GM23338 (cell line): ENCODE data around the gene CRMP1. TPM values are rescaled to one million over a fixed set of nuclear protein-coding genes. Genes with fewer than 3 reads are reported as not detected.

Experiments used
- ATAC-seq: fragments of 200-7000 bp; cut with Tn5 transposase; 3 replicates; pipeline ENCODE4 v1.9.1; 2020
- DNase-seq: peaks from one replicate; pipeline ENCODE4 v3.0.0-alpha.2; 2015; ENCODE audit warnings: low spot score
- H2AFZ ChIP-seq: fragments of 200-600 bp; sonication (generic); 2 replicates; pipeline ENCODE4 v1.8.0; 2016; ENCODE audit warnings: antibody characterized with exemption, mild to moderate bottlenecking, moderate library complexity
- H3F3A ChIP-seq: fragments of 200-600 bp; sonication (generic); replicated peaks from 2 replicates; pipeline ENCODE4 v1.8.0; 2017; ENCODE audit warnings: antibody characterized with exemption, mixed run types, low read depth
- H3K27ac ChIP-seq: fragments of 200-600 bp; sonication (generic); 2 replicates; pipeline ENCODE4 v1.6.1; 2016; ENCODE audit warnings: low read depth
- H3K27me3 ChIP-seq: fragments of 200-600 bp; sonication (generic); 2 replicates; pipeline ENCODE4 v1.8.0; 2016; ENCODE audit warnings: mild to moderate bottlenecking, mixed run types, moderate library complexity; ENCODE audit not compliant: insufficient read depth
- H3K36me3 ChIP-seq: fragments of 200-600 bp; sonication (generic); 2 replicates; pipeline ENCODE4 v1.8.0; 2016; ENCODE audit warnings: mild to moderate bottlenecking; ENCODE audit not compliant: insufficient read depth
- H3K4me1 ChIP-seq: fragments of 200-600 bp; sonication (generic); 2 replicates; pipeline ENCODE4 v1.8.0; 2016; ENCODE audit warnings: mild to moderate bottlenecking, moderate library complexity; ENCODE audit not compliant: insufficient read depth
- H3K4me2 ChIP-seq: fragments of 200-600 bp; sonication (generic); 2 replicates; pipeline ENCODE4 v1.7.1; 2017; ENCODE audit warnings: mixed run types
- H3K4me3 ChIP-seq: fragments of 200-600 bp; sonication (generic); 2 replicates; pipeline ENCODE4 v1.6.1; 2016; ENCODE audit warnings: mixed run types
- H3K79me2 ChIP-seq: fragments of 200-600 bp; sonication (generic); replicated peaks from 2 replicates; pipeline ENCODE4 v1.8.0; 2017; ENCODE audit warnings: mild to moderate bottlenecking; ENCODE audit not compliant: insufficient read depth
- H3K9me2 ChIP-seq: fragments of 200-600 bp; sonication (generic); 2 replicates; pipeline ENCODE4 v1.8.0; 2017; ENCODE audit not compliant: insufficient read depth
- H4K20me1 ChIP-seq: fragments of 200-600 bp; sonication (generic); replicated peaks from 2 replicates; pipeline ENCODE4 v1.8.0; 2017; ENCODE audit warnings: mild to moderate bottlenecking; ENCODE audit not compliant: insufficient read depth
- H3K27ac Mint-ChIP-seq: 2 replicates; pipeline ENCODE4 v1.8.0; 2020; ENCODE audit warnings: inconsistent platforms, mild to moderate bottlenecking, moderate library complexity, mixed read lengths
- H3K27me3 Mint-ChIP-seq: 3 replicates; pipeline ENCODE4 v1.8.0; 2022; ENCODE audit warnings: low read depth, mild to moderate bottlenecking, moderate library complexity, mixed read lengths, inconsistent platforms; ENCODE audit not compliant: insufficient read depth, poor library complexity
- H3K36me3 Mint-ChIP-seq: 3 replicates; pipeline ENCODE4 v1.8.0; 2021; ENCODE audit warnings: low read depth, mild to moderate bottlenecking, inconsistent platforms, moderate library complexity, mixed read lengths
- H3K4me1 Mint-ChIP-seq: 3 replicates; pipeline ENCODE4 v1.8.0; 2020; ENCODE audit warnings: mild to moderate bottlenecking, inconsistent platforms, mixed read lengths
- H3K4me3 Mint-ChIP-seq: 3 replicates; pipeline ENCODE4 v1.8.0; 2021; ENCODE audit warnings: moderate library complexity, mild to moderate bottlenecking, inconsistent platforms, mixed read lengths
- H3K9me3 Mint-ChIP-seq: 3 replicates; pipeline ENCODE4 v1.8.0; 2020; ENCODE audit warnings: moderate library complexity, mild to moderate bottlenecking, inconsistent platforms, mixed read lengths
- EZH2 ChIP-seq: fragments of 200-600 bp; sonication (generic); IDR thresholded peaks from one replicate; pipeline ENCODE4 v1.8.0; 2017; ENCODE audit warnings: antibody characterized with exemption, mild to moderate bottlenecking, low read depth; ENCODE audit not compliant: unreplicated experiment
- JUNB ChIP-seq: IDR thresholded peaks from one replicate; pipeline ENCODE4 v1.6.1; 2016; ENCODE audit warnings: antibody characterized with exemption; ENCODE audit not compliant: unreplicated experiment
- NANOG ChIP-seq: IDR thresholded peaks from 2 replicates; pipeline ENCODE4 v1.6.1; 2016; ENCODE audit warnings: antibody characterized with exemption, borderline replicate concordance
- POLR2AphosphoS5 ChIP-seq: IDR thresholded peaks from 2 replicates; pipeline ENCODE4 v1.6.1; 2016; ENCODE audit warnings: antibody characterized with exemption, low read depth
- STAT1 ChIP-seq: IDR thresholded peaks from one replicate; pipeline ENCODE4 v1.6.1; 2016; ENCODE audit warnings: antibody characterized with exemption; ENCODE audit not compliant: unreplicated experiment
- ZNF114 ChIP-seq: fragments of 250-450 bp; sonication (Bioruptor Pico); IDR thresholded peaks from 2 replicates; pipeline ENCODE4 v1.5.0; 2020; ENCODE audit warnings: mild to moderate bottlenecking, moderate library complexity
- ZNF331 ChIP-seq: fragments of 250-450 bp; sonication (Bioruptor Pico); IDR thresholded peaks from 2 replicates; pipeline ENCODE4 v1.5.0; 2020; ENCODE audit warnings: low read depth, mild to moderate bottlenecking, moderate library complexity
- polyA plus RNA-seq: library from polyadenylated mRNA; unstranded; fragments of >200 nt; fragmentation: Nextera tagmentation; extraction: Ambion mirVana; gene quantifications from 2 replicates; pipeline ENCODE4 v1.2.1, GENCODE V29; 2016
- total RNA-seq: library from RNA; depleted of rRNA; stranded (reverse); fragments of >200 nt; shearing (Covaris generic); gene quantifications from 2 replicates; pipeline ENCODE4 v1.2.3, GENCODE V29; 2014
- TF ChIP-seq, protein P1 (sequence below): IDR thresholded peaks from one replicate; pipeline ENCODE4 v1.6.1; 2018; ENCODE audit warnings: antibody characterized with exemption; ENCODE audit not compliant: unreplicated experiment
- TF ChIP-seq, protein P2 (sequence below): fragments of 250-450 bp; sonication (Bioruptor Pico); IDR thresholded peaks from 2 replicates; pipeline ENCODE4 v1.5.0; 2020; ENCODE audit warnings: mild to moderate bottlenecking, moderate library complexity

Gene CRMP1
- total and polyA plus RNA-seq, 2 experiments from 2014 or later, result 52.7 to 146 TPM

DNA sequence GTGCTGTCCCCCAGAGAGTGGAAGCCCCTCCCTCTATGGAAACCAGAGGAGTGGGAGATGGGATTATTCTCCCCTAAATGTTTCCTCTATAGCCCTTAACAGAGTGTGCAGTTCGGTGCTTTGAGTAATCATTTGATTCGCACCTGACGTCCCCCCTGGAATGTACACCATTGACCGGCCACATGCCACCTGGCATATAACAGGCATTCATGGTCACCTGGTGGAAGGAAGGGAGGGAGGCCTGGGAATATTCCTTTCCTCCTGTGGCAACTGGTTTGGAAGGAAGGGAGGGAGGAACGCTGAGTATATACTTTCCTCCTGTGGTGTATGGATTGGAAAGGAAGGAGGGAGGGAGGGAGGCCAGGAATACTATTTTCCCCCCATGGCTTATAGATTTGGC lies 77.2 kb downstream of the CRMP1 start (continued):
- TF ChIP-seq, protein P1, sequence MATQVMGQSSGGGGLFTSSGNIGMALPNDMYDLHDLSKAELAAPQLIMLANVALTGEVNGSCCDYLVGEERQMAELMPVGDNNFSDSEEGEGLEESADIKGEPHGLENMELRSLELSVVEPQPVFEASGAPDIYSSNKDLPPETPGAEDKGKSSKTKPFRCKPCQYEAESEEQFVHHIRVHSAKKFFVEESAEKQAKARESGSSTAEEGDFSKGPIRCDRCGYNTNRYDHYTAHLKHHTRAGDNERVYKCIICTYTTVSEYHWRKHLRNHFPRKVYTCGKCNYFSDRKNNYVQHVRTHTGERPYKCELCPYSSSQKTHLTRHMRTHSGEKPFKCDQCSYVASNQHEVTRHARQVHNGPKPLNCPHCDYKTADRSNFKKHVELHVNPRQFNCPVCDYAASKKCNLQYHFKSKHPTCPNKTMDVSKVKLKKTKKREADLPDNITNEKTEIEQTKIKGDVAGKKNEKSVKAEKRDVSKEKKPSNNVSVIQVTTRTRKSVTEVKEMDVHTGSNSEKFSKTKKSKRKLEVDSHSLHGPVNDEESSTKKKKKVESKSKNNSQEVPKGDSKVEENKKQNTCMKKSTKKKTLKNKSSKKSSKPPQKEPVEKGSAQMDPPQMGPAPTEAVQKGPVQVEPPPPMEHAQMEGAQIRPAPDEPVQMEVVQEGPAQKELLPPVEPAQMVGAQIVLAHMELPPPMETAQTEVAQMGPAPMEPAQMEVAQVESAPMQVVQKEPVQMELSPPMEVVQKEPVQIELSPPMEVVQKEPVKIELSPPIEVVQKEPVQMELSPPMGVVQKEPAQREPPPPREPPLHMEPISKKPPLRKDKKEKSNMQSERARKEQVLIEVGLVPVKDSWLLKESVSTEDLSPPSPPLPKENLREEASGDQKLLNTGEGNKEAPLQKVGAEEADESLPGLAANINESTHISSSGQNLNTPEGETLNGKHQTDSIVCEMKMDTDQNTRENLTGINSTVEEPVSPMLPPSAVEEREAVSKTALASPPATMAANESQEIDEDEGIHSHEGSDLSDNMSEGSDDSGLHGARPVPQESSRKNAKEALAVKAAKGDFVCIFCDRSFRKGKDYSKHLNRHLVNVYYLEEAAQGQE, result no peak
- no peak for TF ChIP-seq JUNB
- no peak for TF ChIP-seq POLR2AphosphoS5
- no peak for TF ChIP-seq EZH2

DNA sequence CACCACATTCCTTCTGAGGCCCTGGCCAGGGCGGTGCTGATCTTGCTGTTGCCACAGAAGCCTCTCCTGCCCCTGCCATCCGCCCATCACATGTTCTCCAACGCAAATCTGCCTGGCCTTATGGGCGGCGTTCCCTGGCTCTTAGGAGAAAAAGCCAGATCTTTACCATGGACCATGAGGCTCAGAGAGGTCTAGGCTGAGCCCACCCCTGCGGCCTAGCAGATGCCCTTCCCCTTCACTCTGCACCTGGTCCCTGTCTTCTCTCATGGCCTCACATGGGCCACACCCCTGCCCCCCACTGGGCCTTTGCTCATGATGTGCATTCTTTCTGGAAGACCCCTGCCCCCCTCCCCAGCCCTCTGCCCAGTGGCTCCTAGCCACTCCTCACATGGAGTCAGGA lies 78.5 kb downstream of the CRMP1 start:
- Histone ChIP-seq H3K79me2 (no peaks in the 10 kb centered on the region), H3K36me3 (0 out of 2 replicates have a peak, but pooled peaks cover under 1% of the 10 kb centered on the region), H4K20me1 (no peaks in the 10 kb centered on the region; the same call in 1 of the 2 replicates), H3F3A (no peaks in the 10 kb centered on the region), H2AFZ (no peak overlapping the region), H3K4me3 (no peak overlapping the region), H3K4me1 (0 out of 2 replicates have a peak, but pooled peaks cover 3% of the 10 kb centered on the region), H3K9me2 (no peaks in the 10 kb centered on the region), H3K27me3 (no peaks in the 10 kb centered on the region), H3K4me2 (no peak overlapping the region), H3K27ac (no peak overlapping the region)
- H3K27ac Mint-ChIP-seq, result no peak overlapping the region
- H3K36me3 Mint-ChIP-seq, result peaks cover 62% of the 10 kb centered on the region
- DNase-seq, result no peak
- TF ChIP-seq JUNB (no peak), ZNF114 (CRISPR knock-in tag) (no peak), POLR2AphosphoS5 (no peak), ZNF331 (no peak), STAT1 (no peak), NANOG (no peak)
- TF ChIP-seq, protein P2, sequence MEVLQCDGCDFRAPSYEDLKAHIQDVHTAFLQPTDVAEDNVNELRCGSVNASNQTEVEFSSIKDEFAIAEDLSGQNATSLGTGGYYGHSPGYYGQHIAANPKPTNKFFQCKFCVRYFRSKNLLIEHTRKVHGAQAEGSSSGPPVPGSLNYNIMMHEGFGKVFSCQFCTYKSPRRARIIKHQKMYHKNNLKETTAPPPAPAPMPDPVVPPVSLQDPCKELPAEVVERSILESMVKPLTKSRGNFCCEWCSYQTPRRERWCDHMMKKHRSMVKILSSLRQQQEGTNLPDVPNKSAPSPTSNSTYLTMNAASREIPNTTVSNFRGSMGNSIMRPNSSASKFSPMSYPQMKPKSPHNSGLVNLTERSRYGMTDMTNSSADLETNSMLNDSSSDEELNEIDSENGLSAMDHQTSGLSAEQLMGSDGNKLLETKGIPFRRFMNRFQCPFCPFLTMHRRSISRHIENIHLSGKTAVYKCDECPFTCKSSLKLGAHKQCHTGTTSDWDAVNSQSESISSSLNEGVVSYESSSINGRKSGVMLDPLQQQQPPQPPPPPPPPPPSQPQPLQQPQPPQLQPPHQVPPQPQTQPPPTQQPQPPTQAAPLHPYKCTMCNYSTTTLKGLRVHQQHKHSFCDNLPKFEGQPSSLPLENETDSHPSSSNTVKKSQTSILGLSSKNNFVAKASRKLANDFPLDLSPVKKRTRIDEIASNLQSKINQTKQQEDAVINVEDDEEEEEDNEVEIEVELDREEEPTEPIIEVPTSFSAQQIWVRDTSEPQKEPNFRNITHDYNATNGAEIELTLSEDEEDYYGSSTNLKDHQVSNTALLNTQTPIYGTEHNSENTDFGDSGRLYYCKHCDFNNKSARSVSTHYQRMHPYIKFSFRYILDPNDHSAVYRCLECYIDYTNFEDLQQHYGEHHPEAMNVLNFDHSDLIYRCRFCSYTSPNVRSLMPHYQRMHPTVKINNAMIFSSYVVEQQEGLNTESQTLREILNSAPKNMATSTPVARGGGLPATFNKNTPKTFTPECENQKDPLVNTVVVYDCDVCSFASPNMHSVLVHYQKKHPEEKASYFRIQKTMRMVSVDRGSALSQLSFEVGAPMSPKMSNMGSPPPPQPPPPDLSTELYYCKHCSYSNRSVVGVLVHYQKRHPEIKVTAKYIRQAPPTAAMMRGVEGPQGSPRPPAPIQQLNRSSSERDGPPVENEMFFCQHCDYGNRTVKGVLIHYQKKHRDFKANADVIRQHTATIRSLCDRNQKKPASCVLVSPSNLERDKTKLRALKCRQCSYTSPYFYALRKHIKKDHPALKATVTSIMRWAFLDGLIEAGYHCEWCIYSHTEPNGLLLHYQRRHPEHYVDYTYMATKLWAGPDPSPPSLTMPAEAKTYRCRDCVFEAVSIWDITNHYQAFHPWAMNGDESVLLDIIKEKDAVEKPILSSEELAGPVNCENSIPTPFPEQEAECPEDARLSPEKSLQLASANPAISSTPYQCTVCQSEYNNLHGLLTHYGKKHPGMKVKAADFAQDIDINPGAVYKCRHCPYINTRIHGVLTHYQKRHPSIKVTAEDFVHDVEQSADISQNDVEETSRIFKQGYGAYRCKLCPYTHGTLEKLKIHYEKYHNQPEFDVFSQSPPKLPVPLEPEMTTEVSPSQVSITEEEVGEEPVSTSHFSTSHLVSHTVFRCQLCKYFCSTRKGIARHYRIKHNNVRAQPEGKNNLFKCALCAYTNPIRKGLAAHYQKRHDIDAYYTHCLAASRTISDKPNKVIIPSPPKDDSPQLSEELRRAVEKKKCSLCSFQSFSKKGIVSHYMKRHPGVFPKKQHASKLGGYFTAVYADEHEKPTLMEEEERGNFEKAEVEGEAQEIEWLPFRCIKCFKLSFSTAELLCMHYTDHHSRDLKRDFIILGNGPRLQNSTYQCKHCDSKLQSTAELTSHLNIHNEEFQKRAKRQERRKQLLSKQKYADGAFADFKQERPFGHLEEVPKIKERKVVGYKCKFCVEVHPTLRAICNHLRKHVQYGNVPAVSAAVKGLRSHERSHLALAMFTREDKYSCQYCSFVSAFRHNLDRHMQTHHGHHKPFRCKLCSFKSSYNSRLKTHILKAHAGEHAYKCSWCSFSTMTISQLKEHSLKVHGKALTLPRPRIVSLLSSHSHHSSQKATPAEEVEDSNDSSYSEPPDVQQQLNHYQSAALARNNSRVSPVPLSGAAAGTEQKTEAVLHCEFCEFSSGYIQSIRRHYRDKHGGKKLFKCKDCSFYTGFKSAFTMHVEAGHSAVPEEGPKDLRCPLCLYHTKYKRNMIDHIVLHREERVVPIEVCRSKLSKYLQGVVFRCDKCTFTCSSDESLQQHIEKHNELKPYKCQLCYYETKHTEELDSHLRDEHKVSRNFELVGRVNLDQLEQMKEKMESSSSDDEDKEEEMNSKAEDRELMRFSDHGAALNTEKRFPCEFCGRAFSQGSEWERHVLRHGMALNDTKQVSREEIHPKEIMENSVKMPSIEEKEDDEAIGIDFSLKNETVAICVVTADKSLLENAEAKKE, result no peak
- TF ChIP-seq, protein P1, result no peak
- peaks cover 13% of the 10 kb centered on the region for H3K27me3 Mint-ChIP-seq
- H3K9me3 Mint-ChIP-seq, result no peaks in the 10 kb centered on the region
- peaks cover 6% of the 10 kb centered on the region; the same call in 1 of the 3 replicates for H3K4me1 Mint-ChIP-seq
- no peak overlapping the region for H3K4me3 Mint-ChIP-seq
- ATAC-seq, result no peak
